Lower leg skin (tissue), 3 donors: Measurements from ENCODE around the gene CLASP1.

ENCODE experiments used
- POLR2A ChIP-seq, 2 donors: fragments of 450-650 bp; IDR thresholded peaks; one replicate each; pipeline ENCODE4 v1.6.1; 2016 to 2017; ENCODE audit warnings: antibody characterized with exemption in 2 of 2, mild to moderate bottlenecking in 1 of 2, moderate library complexity in 1 of 2
- TF ChIP-seq, protein P1 (sequence below), 3 donors: fragments of 450-650 bp; IDR thresholded peaks; one replicate each; pipeline ENCODE4 v1.5.1; 2016; ENCODE audit warnings: antibody characterized with exemption in 3 of 3, mild to moderate bottlenecking in 3 of 3, moderate library complexity in 2 of 3

- TF ChIP-seq, protein P1, sequence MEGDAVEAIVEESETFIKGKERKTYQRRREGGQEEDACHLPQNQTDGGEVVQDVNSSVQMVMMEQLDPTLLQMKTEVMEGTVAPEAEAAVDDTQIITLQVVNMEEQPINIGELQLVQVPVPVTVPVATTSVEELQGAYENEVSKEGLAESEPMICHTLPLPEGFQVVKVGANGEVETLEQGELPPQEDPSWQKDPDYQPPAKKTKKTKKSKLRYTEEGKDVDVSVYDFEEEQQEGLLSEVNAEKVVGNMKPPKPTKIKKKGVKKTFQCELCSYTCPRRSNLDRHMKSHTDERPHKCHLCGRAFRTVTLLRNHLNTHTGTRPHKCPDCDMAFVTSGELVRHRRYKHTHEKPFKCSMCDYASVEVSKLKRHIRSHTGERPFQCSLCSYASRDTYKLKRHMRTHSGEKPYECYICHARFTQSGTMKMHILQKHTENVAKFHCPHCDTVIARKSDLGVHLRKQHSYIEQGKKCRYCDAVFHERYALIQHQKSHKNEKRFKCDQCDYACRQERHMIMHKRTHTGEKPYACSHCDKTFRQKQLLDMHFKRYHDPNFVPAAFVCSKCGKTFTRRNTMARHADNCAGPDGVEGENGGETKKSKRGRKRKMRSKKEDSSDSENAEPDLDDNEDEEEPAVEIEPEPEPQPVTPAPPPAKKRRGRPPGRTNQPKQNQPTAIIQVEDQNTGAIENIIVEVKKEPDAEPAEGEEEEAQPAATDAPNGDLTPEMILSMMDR (IDR thresholded peaks at IDR 0.05) = no peak
- no peak for TF ChIP-seq POLR2A (IDR thresholded peaks at IDR 0.05)
These were observed 138.4 kb downstream of the CLASP1 start for GRCh38 chr2:121510857-121511256.
